BE2C (cell line): ENCODE measurements around the gene TPR.

Experiments
- DNase-seq: peaks from one replicate; pipeline ENCODE4 v3.0.0-alpha.2; 2020
- H3K27me3 ChIP-seq: fragments of 250-450 bp; sonication (Bioruptor Pico); 2 replicates; pipeline ENCODE4 v1.5.1; 2020; ENCODE audit warnings: mild to moderate bottlenecking
- H3K36me3 ChIP-seq: fragments of 250-450 bp; sonication (Bioruptor Pico); 2 replicates; pipeline ENCODE4 v1.5.1; 2020; ENCODE audit warnings: mild to moderate bottlenecking
- H3K4me1 ChIP-seq: fragments of 250-450 bp; sonication (Bioruptor Pico); 2 replicates; pipeline ENCODE4 v1.5.1; 2020
- H3K4me3 ChIP-seq: 2 replicates; pipeline ENCODE4 v1.5.1; 2011; ENCODE audit warnings: low read depth, low read length
- H3K9me3 ChIP-seq: fragments of 250-450 bp; sonication (Bioruptor Pico); 2 replicates; pipeline ENCODE4 v1.5.1; 2020
- CTCF ChIP-seq: IDR thresholded peaks from 2 replicates; pipeline ENCODE4 v1.5.1; 2012; ENCODE audit warnings: mild to moderate bottlenecking, low read depth, low read length

Gene TPR

GRCh38 chr1:186298851-186299250, 76.2 kb downstream of the TPR start:
- H3K9me3 ChIP-seq: no peaks in the 10 kb centered on the region
- H3K36me3 ChIP-seq: no peaks in the 10 kb centered on the region
- H3K4me1 ChIP-seq: no peaks in the 10 kb centered on the region
- peaks cover 33% of the 10 kb centered on the region for H3K27me3 ChIP-seq
- H3K4me3 ChIP-seq: no peak overlapping the region
- TF ChIP-seq CTCF: no peak
- no peak for DNase-seq

- no peaks in the 10 kb centered on the region for H3K36me3 ChIP-seq
- TF ChIP-seq CTCF: no peak
- peaks cover 32% of the 10 kb centered on the region for H3K27me3 ChIP-seq
- no peak overlapping the region for H3K4me3 ChIP-seq
- H3K4me1 ChIP-seq: no peaks in the 10 kb centered on the region
- DNase-seq: no peak
- H3K9me3 ChIP-seq: no peaks in the 10 kb centered on the region
These were observed 77.5 kb downstream of the TPR start for GRCh38 chr1:186297439-186298045.

- no peak within 1 kb of the TSS for H3K4me3 ChIP-seq
- H3K4me1 ChIP-seq: no peaks in the 10 kb centered on the region
- peaks cover 32% of the 10 kb centered on the region for H3K27me3 ChIP-seq
- no peak for DNase-seq
- no peak for TF ChIP-seq CTCF
- no peaks in the 10 kb centered on the region for H3K9me3 ChIP-seq
- no peaks in the 10 kb centered on the region for H3K36me3 ChIP-seq
These were observed 79.1 kb downstream of the TPR start, which contains the start of gene PRG4 for GRCh38 chr1:186295980-186296379. Gene PRG4, plus strand, starts transcription at chr1:186296279.

GRCh38 chr1:186292875-186293274, 82.2 kb downstream of the TPR start:
- no peak for TF ChIP-seq CTCF
- peaks cover 32% of the 10 kb centered on the region for H3K27me3 ChIP-seq
- no peaks in the 10 kb centered on the region for H3K9me3 ChIP-seq
- H3K4me1 ChIP-seq: no peaks in the 10 kb centered on the region
- H3K36me3 ChIP-seq: no peaks in the 10 kb centered on the region
- H3K4me3 ChIP-seq: no peak overlapping the region
- DNase-seq: no peak

GRCh38 chr1:186291271-186291670, 83.8 kb downstream of the TPR start:
- no peak overlapping the region for H3K4me3 ChIP-seq
- DNase-seq: no peak
- H3K36me3 ChIP-seq: no peaks in the 10 kb centered on the region
- no peaks in the 10 kb centered on the region for H3K4me1 ChIP-seq
- H3K9me3 ChIP-seq: no peaks in the 10 kb centered on the region
- peaks cover 29% of the 10 kb centered on the region for H3K27me3 ChIP-seq
- TF ChIP-seq CTCF: no peak

GRCh38 chr1:186289943-186290545, 85.0 kb downstream of the TPR start:
- peaks cover 19% of the 10 kb centered on the region for H3K27me3 ChIP-seq
- no peak for TF ChIP-seq CTCF
- no peaks in the 10 kb centered on the region for H3K36me3 ChIP-seq
- no peaks in the 10 kb centered on the region for H3K9me3 ChIP-seq
- no peak overlapping the region for H3K4me3 ChIP-seq
- DNase-seq: no peak
- no peaks in the 10 kb centered on the region for H3K4me1 ChIP-seq
